ENCODE data around the gene TSPAN9.

DNA sequence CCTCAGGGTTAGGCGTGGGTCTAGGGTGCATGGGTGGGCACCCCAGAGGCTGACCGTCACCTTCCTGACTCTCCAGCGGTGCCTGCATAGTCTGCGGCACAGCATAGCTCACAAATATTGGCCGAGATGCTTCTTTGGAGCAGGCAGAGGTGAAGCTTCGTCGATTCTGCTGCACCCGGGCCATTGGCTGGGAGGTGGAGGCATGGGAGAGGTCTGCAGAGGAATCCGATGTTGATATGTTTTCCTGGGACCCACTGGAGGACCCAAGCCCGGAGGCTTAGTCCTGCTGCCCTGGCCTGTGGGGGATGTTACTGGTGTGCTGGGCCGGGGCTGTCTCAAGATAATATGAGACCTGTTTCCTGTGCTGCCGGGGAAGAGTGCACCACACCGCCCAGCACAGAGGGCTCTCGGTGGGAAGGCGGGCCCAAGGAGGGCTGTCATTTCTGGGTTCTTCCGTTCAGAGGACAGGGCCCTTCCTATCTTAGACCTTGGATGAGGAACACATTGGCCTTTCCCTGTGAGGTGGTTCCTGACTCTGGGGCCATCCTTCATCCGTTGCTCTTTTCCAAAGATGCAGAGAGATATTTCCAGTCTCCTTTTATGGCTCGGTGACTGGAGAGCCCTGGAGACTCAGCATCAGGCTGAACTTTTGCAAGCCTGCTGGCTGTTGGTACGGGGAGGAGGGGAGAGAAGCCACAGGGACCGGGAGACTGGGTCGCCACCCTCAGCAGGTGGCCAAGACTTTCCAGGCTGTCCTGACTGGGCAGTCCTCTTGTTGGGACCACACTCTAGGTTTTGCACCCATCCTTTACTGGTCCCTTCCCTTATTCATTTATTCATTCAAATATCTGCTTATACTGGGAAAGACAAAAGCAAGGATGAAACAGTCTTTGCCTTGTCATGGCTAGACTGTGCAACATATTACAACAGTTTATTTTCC is 143.5 kb downstream of the TSPAN9 start:
- TF ChIP-seq, protein P1, sequence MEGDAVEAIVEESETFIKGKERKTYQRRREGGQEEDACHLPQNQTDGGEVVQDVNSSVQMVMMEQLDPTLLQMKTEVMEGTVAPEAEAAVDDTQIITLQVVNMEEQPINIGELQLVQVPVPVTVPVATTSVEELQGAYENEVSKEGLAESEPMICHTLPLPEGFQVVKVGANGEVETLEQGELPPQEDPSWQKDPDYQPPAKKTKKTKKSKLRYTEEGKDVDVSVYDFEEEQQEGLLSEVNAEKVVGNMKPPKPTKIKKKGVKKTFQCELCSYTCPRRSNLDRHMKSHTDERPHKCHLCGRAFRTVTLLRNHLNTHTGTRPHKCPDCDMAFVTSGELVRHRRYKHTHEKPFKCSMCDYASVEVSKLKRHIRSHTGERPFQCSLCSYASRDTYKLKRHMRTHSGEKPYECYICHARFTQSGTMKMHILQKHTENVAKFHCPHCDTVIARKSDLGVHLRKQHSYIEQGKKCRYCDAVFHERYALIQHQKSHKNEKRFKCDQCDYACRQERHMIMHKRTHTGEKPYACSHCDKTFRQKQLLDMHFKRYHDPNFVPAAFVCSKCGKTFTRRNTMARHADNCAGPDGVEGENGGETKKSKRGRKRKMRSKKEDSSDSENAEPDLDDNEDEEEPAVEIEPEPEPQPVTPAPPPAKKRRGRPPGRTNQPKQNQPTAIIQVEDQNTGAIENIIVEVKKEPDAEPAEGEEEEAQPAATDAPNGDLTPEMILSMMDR (IDR thresholded peaks at IDR 0.05 in 2 of 3, conservative IDR thresholded peaks at IDR 0.05 in 1 of 3; ENCODE audit: borderline replicate concordance in 1 of 3, insufficient read depth in 1 of 3, low read depth in 2 of 3, low read length in 2 of 3): no peak
- TF ChIP-seq MAX (IDR thresholded peaks at IDR 0.05): no peak

All from HCT116 (cell line).